Measurements from ENCODE around the gene COL15A1.

The COL15A1 gene

GRCh38 chr9:99015448-99015847 is 71.7 kb downstream of the COL15A1 start:
- TF ChIP-seq ZNF274 (IDR thresholded peaks at IDR 0.05; ENCODE audit: low read depth, low read length) = no peak
- TF ChIP-seq SUZ12 (IDR thresholded peaks at IDR 0.05; ENCODE audit: extremely low read depth, insufficient read depth, insufficient read length) = no peak
- no peak for TF ChIP-seq YY1 (IDR thresholded peaks at IDR 0.05; ENCODE audit: insufficient read depth, insufficient read length)
- DNase-seq (ENCODE audit: low read depth, low spot score) = no peak
- no peaks in the 10 kb centered on the region for H3K4me1 ChIP-seq (ENCODE audit: insufficient read depth, insufficient read length)
- no peaks in the 10 kb centered on the region for H3K36me3 ChIP-seq (ENCODE audit: insufficient read depth, insufficient read length, low read length)
- H3K4me3 ChIP-seq (ENCODE audit: insufficient read length, low read depth) = no peak overlapping the region
- H3K27me3 ChIP-seq (ENCODE audit: insufficient read depth, insufficient read length) = no peaks in the 10 kb centered on the region
- H3K9ac ChIP-seq (ENCODE audit: insufficient read length, low read depth) = no peak overlapping the region
- H3K9me3 ChIP-seq (ENCODE audit: insufficient read depth, low read length) = peaks cover 37% of the 10 kb centered on the region

- Histone ChIP-seq H3K36me3 (ENCODE audit: insufficient read depth, insufficient read length, low read length) (no peaks in the 10 kb centered on the region), H3K9ac (ENCODE audit: insufficient read length, low read depth) (no peak overlapping the region), H3K9me3 (ENCODE audit: insufficient read depth, low read length) (peaks cover 32% of the 10 kb centered on the region), H3K4me3 (ENCODE audit: insufficient read length, low read depth) (no peak overlapping the region), H3K4me1 (ENCODE audit: insufficient read depth, insufficient read length) (no peaks in the 10 kb centered on the region), H3K27me3 (ENCODE audit: insufficient read depth, insufficient read length) (no peaks in the 10 kb centered on the region)
- no peak for DNase-seq (ENCODE audit: low read depth, low spot score)
- no peak for TF ChIP-seq YY1 (IDR thresholded peaks at IDR 0.05; ENCODE audit: insufficient read depth, insufficient read length)
- no peak for TF ChIP-seq ZNF274 (IDR thresholded peaks at IDR 0.05; ENCODE audit: low read depth, low read length)
- no peak for TF ChIP-seq SUZ12 (IDR thresholded peaks at IDR 0.05; ENCODE audit: extremely low read depth, insufficient read depth, insufficient read length)
Measured at GRCh38 chr9:99015890-99016289, 72.2 kb downstream of the COL15A1 start.

- Histone ChIP-seq H3K27me3 (ENCODE audit: insufficient read depth, insufficient read length) (no peaks in the 10 kb centered on the region), H3K4me3 (ENCODE audit: insufficient read length, low read depth) (no peak overlapping the region), H3K9ac (ENCODE audit: insufficient read length, low read depth) (no peak overlapping the region), H3K9me3 (ENCODE audit: insufficient read depth, low read length) (peaks cover 23% of the 10 kb centered on the region), H3K36me3 (ENCODE audit: insufficient read depth, insufficient read length, low read length) (no peaks in the 10 kb centered on the region), H3K4me1 (ENCODE audit: insufficient read depth, insufficient read length) (no peaks in the 10 kb centered on the region)
- DNase-seq (ENCODE audit: low read depth, low spot score) = no peak
- TF ChIP-seq ZNF274 (IDR thresholded peaks at IDR 0.05; ENCODE audit: low read depth, low read length) = no peak
- no peak for TF ChIP-seq YY1 (IDR thresholded peaks at IDR 0.05; ENCODE audit: insufficient read depth, insufficient read length)
- TF ChIP-seq SUZ12 (IDR thresholded peaks at IDR 0.05; ENCODE audit: extremely low read depth, insufficient read depth, insufficient read length) = no peak
Measured at GRCh38 chr9:99016681-99017387, 73.1 kb downstream of the COL15A1 start.

- no peak overlapping the region for H3K9ac ChIP-seq (ENCODE audit: insufficient read length, low read depth)
Measured at GRCh38 chr9:99018653-99019052, 74.9 kb downstream of the COL15A1 start.

GRCh38 chr9:99019510-99020331 is 76.0 kb downstream of the COL15A1 start:
- 0 out of 2 replicates have a peak, but pooled peaks cover 6% of the 10 kb centered on the region for H3K9me3 ChIP-seq (ENCODE audit: insufficient read depth, low read length)
- no peak overlapping the region for H3K9ac ChIP-seq (ENCODE audit: insufficient read length, low read depth)
- H3K4me1 ChIP-seq (ENCODE audit: insufficient read depth, insufficient read length) = no peaks in the 10 kb centered on the region
- H3K36me3 ChIP-seq (ENCODE audit: insufficient read depth, insufficient read length, low read length) = no peaks in the 10 kb centered on the region
- no peak for DNase-seq (ENCODE audit: low read depth, low spot score)
- no peak overlapping the region for H3K4me3 ChIP-seq (ENCODE audit: insufficient read length, low read depth)
- TF ChIP-seq ZNF274 (IDR thresholded peaks at IDR 0.05; ENCODE audit: low read depth, low read length) (no peak), SUZ12 (IDR thresholded peaks at IDR 0.05; ENCODE audit: extremely low read depth, insufficient read depth, insufficient read length) (no peak), YY1 (IDR thresholded peaks at IDR 0.05; ENCODE audit: insufficient read depth, insufficient read length) (no peak)
- H3K27me3 ChIP-seq (ENCODE audit: insufficient read depth, insufficient read length) = no peaks in the 10 kb centered on the region

More at GRCh38 chr9:99018653-99019052, 74.9 kb downstream of the COL15A1 start:
- no peaks in the 10 kb centered on the region for H3K27me3 ChIP-seq (ENCODE audit: insufficient read depth, insufficient read length)
- TF ChIP-seq ZNF274 (IDR thresholded peaks at IDR 0.05; ENCODE audit: low read depth, low read length) (no peak), SUZ12 (IDR thresholded peaks at IDR 0.05; ENCODE audit: extremely low read depth, insufficient read depth, insufficient read length) (no peak), YY1 (IDR thresholded peaks at IDR 0.05; ENCODE audit: insufficient read depth, insufficient read length) (no peak)
- 0 out of 2 replicates have a peak, but pooled peaks cover 6% of the 10 kb centered on the region for H3K9me3 ChIP-seq (ENCODE audit: insufficient read depth, low read length)
- H3K36me3 ChIP-seq (ENCODE audit: insufficient read depth, insufficient read length, low read length) = no peaks in the 10 kb centered on the region
- no peaks in the 10 kb centered on the region for H3K4me1 ChIP-seq (ENCODE audit: insufficient read depth, insufficient read length)
- DNase-seq (ENCODE audit: low read depth, low spot score) = no peak
- H3K4me3 ChIP-seq (ENCODE audit: insufficient read length, low read depth) = no peak overlapping the region

- Histone ChIP-seq H3K9me3 (ENCODE audit: insufficient read depth, low read length) (no peaks in the 10 kb centered on the region), H3K27me3 (ENCODE audit: insufficient read depth, insufficient read length) (no peaks in the 10 kb centered on the region), H3K9ac (ENCODE audit: insufficient read length, low read depth) (no peak overlapping the region), H3K36me3 (ENCODE audit: insufficient read depth, insufficient read length, low read length) (no peaks in the 10 kb centered on the region), H3K4me1 (ENCODE audit: insufficient read depth, insufficient read length) (no peaks in the 10 kb centered on the region), H3K4me3 (ENCODE audit: insufficient read length, low read depth) (no peak overlapping the region)
- TF ChIP-seq YY1 (IDR thresholded peaks at IDR 0.05; ENCODE audit: insufficient read depth, insufficient read length) (no peak), SUZ12 (IDR thresholded peaks at IDR 0.05; ENCODE audit: extremely low read depth, insufficient read depth, insufficient read length) (no peak), ZNF274 (IDR thresholded peaks at IDR 0.05; ENCODE audit: low read depth, low read length) (no peak)
- no peak for DNase-seq (ENCODE audit: low read depth, low spot score)
Measured at GRCh38 chr9:99020786-99021436, 77.2 kb downstream of the COL15A1 start.
